ENCODE results near the gene ABCC1. TPM values are rescaled to one million over a fixed set of nuclear protein-coding genes. Genes with fewer than 3 reads are reported as not detected.

Gene ABCC1
- total and polyA plus RNA-seq, 2 of the 8 experiments (the other 6 are each of a cell fraction or from before 2014, with no cell fraction given): 42.6 to 66.8 TPM

DNA sequence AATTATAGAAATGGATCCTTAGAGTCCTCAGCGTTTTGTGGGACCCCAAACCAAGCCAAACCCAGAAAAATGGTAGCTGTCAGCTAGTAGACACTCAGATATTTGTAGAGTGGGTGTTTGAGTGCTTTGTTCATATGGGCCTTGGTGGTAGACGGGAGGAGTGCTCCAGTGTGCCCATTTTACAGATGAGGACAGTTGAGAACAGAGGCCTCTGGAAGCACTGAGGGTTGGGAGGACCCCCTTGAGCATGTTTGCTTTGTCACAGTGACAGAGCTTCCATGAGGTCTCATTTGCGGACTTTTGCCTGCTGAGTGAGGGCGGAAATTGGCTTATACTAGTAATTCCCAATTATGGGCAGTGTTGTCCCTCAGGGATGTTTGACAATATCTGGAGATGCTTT lies 162.2 kb downstream of the ABCC1 start (continued):
- TF ChIP-seq, protein P1, sequence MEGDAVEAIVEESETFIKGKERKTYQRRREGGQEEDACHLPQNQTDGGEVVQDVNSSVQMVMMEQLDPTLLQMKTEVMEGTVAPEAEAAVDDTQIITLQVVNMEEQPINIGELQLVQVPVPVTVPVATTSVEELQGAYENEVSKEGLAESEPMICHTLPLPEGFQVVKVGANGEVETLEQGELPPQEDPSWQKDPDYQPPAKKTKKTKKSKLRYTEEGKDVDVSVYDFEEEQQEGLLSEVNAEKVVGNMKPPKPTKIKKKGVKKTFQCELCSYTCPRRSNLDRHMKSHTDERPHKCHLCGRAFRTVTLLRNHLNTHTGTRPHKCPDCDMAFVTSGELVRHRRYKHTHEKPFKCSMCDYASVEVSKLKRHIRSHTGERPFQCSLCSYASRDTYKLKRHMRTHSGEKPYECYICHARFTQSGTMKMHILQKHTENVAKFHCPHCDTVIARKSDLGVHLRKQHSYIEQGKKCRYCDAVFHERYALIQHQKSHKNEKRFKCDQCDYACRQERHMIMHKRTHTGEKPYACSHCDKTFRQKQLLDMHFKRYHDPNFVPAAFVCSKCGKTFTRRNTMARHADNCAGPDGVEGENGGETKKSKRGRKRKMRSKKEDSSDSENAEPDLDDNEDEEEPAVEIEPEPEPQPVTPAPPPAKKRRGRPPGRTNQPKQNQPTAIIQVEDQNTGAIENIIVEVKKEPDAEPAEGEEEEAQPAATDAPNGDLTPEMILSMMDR (IDR thresholded peaks at IDR 0.05; ENCODE audit: control extremely low read depth in 1 of 3, insufficient read depth in 1 of 3, low read depth in 1 of 3, low read length in 3 of 3): no peak
- TF ChIP-seq HDAC2 (IDR thresholded peaks at IDR 0.05; ENCODE audit: borderline replicate concordance in 1 of 2, low read depth in 2 of 2, low read length in 2 of 2) (no peak), FOSL1 (IDR thresholded peaks at IDR 0.05; ENCODE audit: insufficient read depth, low read depth, low read length) (no peak), ASH2L (IDR thresholded peaks at IDR 0.05; ENCODE audit: low read length) (no peak), CHD1 (IDR thresholded peaks at IDR 0.05; ENCODE audit: low read depth, low read length) (no peak)
- TF ChIP-seq, protein P2, sequence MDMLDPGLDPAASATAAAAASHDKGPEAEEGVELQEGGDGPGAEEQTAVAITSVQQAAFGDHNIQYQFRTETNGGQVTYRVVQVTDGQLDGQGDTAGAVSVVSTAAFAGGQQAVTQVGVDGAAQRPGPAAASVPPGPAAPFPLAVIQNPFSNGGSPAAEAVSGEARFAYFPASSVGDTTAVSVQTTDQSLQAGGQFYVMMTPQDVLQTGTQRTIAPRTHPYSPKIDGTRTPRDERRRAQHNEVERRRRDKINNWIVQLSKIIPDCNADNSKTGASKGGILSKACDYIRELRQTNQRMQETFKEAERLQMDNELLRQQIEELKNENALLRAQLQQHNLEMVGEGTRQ (IDR thresholded peaks at IDR 0.05; ENCODE audit: low read length): no peak
